HG03060 (cell line): ENCODE data around the gene TCF7L1.
"Not testable (repeated sequence)": the region's sequence is repeated elsewhere in the genome, so short reads cannot be mapped to it uniquely, and the experiment has no call there.

Experiments used
- ATAC-seq: cut with Tn5 transposase; IDR thresholded peaks from one replicate; pipeline ENCODE4 v1.9.1; 2021; ENCODE audit warnings: low read depth, moderate number of reproducible peaks; ENCODE audit not compliant: unreplicated experiment

TCF7L1 gene

GRCh38 chr2:85131116-85131515, 2.1 kb upstream of the TCF7L1 start:
- no peak for ATAC-seq

- no peak for ATAC-seq
These were observed 795 bp upstream of the TCF7L1 start for GRCh38 chr2:85132397-85132796.

GRCh38 chr2:85133751-85134254, 611 bp downstream of the TCF7L1 start:
- no peak for ATAC-seq

- no peak for ATAC-seq
These were observed 1.2 kb downstream of the TCF7L1 start for GRCh38 chr2:85134255-85134895.

GRCh38 chr2:85134896-85135659, 1.9 kb downstream of the TCF7L1 start:
- no peak for ATAC-seq

GRCh38 chr2:85135660-85135914, 2.4 kb downstream of the TCF7L1 start:
- ATAC-seq: no peak

- ATAC-seq: no peak
These were observed 4.0 kb downstream of the TCF7L1 start for GRCh38 chr2:85137156-85137555.

- ATAC-seq: no peak
These were observed 10.4 kb downstream of the TCF7L1 start for GRCh38 chr2:85143463-85144082.

GRCh38 chr2:85145116-85145820, 12.1 kb downstream of the TCF7L1 start:
- ATAC-seq: no peak

GRCh38 chr2:85148190-85148589, 15.0 kb downstream of the TCF7L1 start:
- no peak for ATAC-seq

GRCh38 chr2:85151026-85151425, 17.8 kb downstream of the TCF7L1 start:
- no peak for ATAC-seq

GRCh38 chr2:85152895-85153294, 19.7 kb downstream of the TCF7L1 start:
- no peak for ATAC-seq

GRCh38 chr2:85154048-85154753, 21.0 kb downstream of the TCF7L1 start:
- ATAC-seq: no peak

- ATAC-seq: not testable (repeated sequence)
These were observed 21.9 kb downstream of the TCF7L1 start for GRCh38 chr2:85155082-85155481.

- ATAC-seq: no peak
These were observed 23.0 kb downstream of the TCF7L1 start for GRCh38 chr2:85156153-85156552.

- no peak for ATAC-seq
These were observed 23.4 kb downstream of the TCF7L1 start for GRCh38 chr2:85156619-85157018.

GRCh38 chr2:85157345-85157744, 24.2 kb downstream of the TCF7L1 start:
- ATAC-seq: no peak

GRCh38 chr2:85158559-85159273, 25.5 kb downstream of the TCF7L1 start:
- no peak for ATAC-seq

GRCh38 chr2:85159589-85159988, 26.4 kb downstream of the TCF7L1 start:
- ATAC-seq: no peak
